Skin epidermis (tissue), 12 donors: ENCODE results near the gene RBM45.
A peak's percentile ranks its signal among the peaks of the same experiment; 100 is the strongest.

Experiments
- H3K27ac ChIP-seq, 21 experiments: fragments of 200-600 bp; sonication (generic) in 11 of 21; one replicate each; pipeline ENCODE4 v1.5.0; 2020; ENCODE audit warnings: mild to moderate bottlenecking in 3 of 21, inconsistent platforms in 2 of 21, moderate library complexity in 2 of 21
- H3K4me3 ChIP-seq, 7 experiments: fragments of 200-600 bp; sonication (generic) in 2 of 7; one replicate each; pipeline ENCODE4 v1.5.0; 2020; ENCODE audit warnings: inconsistent platforms in 2 of 7, mild to moderate bottlenecking in 2 of 7, moderate library complexity in 1 of 7

Gene RBM45

GRCh38 chr2:178101321-178102079, 10.7 kb upstream of the RBM45 start:
- no peak overlapping the region for H3K4me3 ChIP-seq
- H3K27ac ChIP-seq, result no peak overlapping the region

GRCh38 chr2:178105566-178105965, 6.7 kb upstream of the RBM45 start:
- Histone ChIP-seq H3K27ac (no peak overlapping the region), H3K4me3 (no peak overlapping the region)

GRCh38 chr2:178106053-178106452, 6.2 kb upstream of the RBM45 start:
- Histone ChIP-seq H3K27ac (no peak overlapping the region), H3K4me3 (no peak overlapping the region)

- Histone ChIP-seq H3K27ac (no peak overlapping the region), H3K4me3 (no peak overlapping the region)
Observed at GRCh38 chr2:178108176-178108575, 4.1 kb upstream of the RBM45 start.

GRCh38 chr2:178109813-178110212, 2.4 kb upstream of the RBM45 start:
- Histone ChIP-seq H3K4me3 (no peak overlapping the region), H3K27ac (no peak overlapping the region)

- H3K27ac ChIP-seq, result no peak overlapping the region
- H3K4me3 ChIP-seq, result no peak overlapping the region
Observed at GRCh38 chr2:178110681-178111080, 1.6 kb upstream of the RBM45 start.

- H3K4me3 ChIP-seq, result peak overlapping the region in 3 of 7 experiments; percentile 71 to 83 (median 74)
Observed at GRCh38 chr2:178111743-178112142, 494 bp upstream of the RBM45 start.

GRCh38 chr2:178114462-178114861, 2.2 kb downstream of the RBM45 start:
- H3K27ac ChIP-seq, result no peak overlapping the region
- H3K4me3 ChIP-seq, result no peak overlapping the region

More at GRCh38 chr2:178111743-178112142, 494 bp upstream of the RBM45 start:
- H3K27ac ChIP-seq, result peak overlapping the region in 7 of 21 experiments; percentile 30 to 86 (median 84)

- Histone ChIP-seq H3K4me3 (no peak overlapping the region), H3K27ac (no peak overlapping the region)
Observed at GRCh38 chr2:178115271-178115670, 3.0 kb downstream of the RBM45 start.

- Histone ChIP-seq H3K27ac (no peak overlapping the region), H3K4me3 (no peak overlapping the region)
Observed at GRCh38 chr2:178117725-178118124, 5.5 kb downstream of the RBM45 start.

- Histone ChIP-seq H3K4me3 (no peak overlapping the region), H3K27ac (no peak overlapping the region)
Observed at GRCh38 chr2:178119179-178119922, 7.1 kb downstream of the RBM45 start.

GRCh38 chr2:178123163-178123562, 10.9 kb downstream of the RBM45 start:
- H3K27ac ChIP-seq, result no peak overlapping the region
- H3K4me3 ChIP-seq, result no peak overlapping the region

- H3K4me3 ChIP-seq, result no peak overlapping the region
- H3K27ac ChIP-seq, result no peak overlapping the region
Observed at GRCh38 chr2:178125125-178125524, 12.9 kb downstream of the RBM45 start.

- H3K4me3 ChIP-seq, result no peak overlapping the region
- no peak overlapping the region for H3K27ac ChIP-seq
Observed at GRCh38 chr2:178125862-178126261, 13.6 kb downstream of the RBM45 start.

- Histone ChIP-seq H3K27ac (no peak overlapping the region), H3K4me3 (no peak overlapping the region)
Observed at GRCh38 chr2:178128836-178129630, 16.8 kb downstream of the RBM45 start.

- Histone ChIP-seq H3K27ac (no peak overlapping the region), H3K4me3 (no peak overlapping the region)
Observed at GRCh38 chr2:178136321-178137025, 24.2 kb downstream of the RBM45 start.

GRCh38 chr2:178142274-178143065, 30.2 kb downstream of the RBM45 start:
- H3K4me3 ChIP-seq, result no peak overlapping the region
- H3K27ac ChIP-seq, result no peak overlapping the region

GRCh38 chr2:178143481-178143880, 31.2 kb downstream of the RBM45 start:
- Histone ChIP-seq H3K4me3 (no peak overlapping the region), H3K27ac (no peak overlapping the region)

GRCh38 chr2:178152033-178152432, 39.8 kb downstream of the RBM45 start:
- no peak overlapping the region for H3K27ac ChIP-seq
- no peak overlapping the region for H3K4me3 ChIP-seq
